Right ventricle myocardium superior (tissue), 1 donor: ENCODE measurements around the gene CDK14. TPM values are rescaled to one million over a fixed set of nuclear protein-coding genes. Genes with fewer than 3 reads are reported as not detected.
"Not testable (repeated sequence)": the region's sequence is repeated elsewhere in the genome, so short reads cannot be mapped to it uniquely, and the experiment has no call there.

Experiments
- ATAC-seq: fragments of 200-7000 bp; cut with Tn5 transposase; one replicate; pipeline ENCODE4 v1.9.1; 2020; ENCODE audit warnings: mild to moderate bottlenecking; ENCODE audit not compliant: poor library complexity
- DNase-seq: peaks from one replicate; pipeline ENCODE4 v3.0.0-alpha.2; 2020
- intact Hi-C: fragments of 100-400 bp; cut with DNase I; formaldehyde crosslinking; loops from one replicate; pipeline ENCODE4 v1.11.2; 2022
- total RNA-seq: library from RNA; stranded (reverse); fragmentation: NEBNext Ultra II Directional; extraction: Animal tissue kit (Norgen Biotek cat#: 25700); gene quantifications from one replicate; pipeline ENCODE4 v1.2.1, GENCODE V29; 2021
- donor health status: DM: no; HTN: yes; CAD: no; lungs with severe emphysema.

Gene CDK14
- total RNA-seq, 1 donor from 2014 or later, result 24.2 TPM

DNA sequence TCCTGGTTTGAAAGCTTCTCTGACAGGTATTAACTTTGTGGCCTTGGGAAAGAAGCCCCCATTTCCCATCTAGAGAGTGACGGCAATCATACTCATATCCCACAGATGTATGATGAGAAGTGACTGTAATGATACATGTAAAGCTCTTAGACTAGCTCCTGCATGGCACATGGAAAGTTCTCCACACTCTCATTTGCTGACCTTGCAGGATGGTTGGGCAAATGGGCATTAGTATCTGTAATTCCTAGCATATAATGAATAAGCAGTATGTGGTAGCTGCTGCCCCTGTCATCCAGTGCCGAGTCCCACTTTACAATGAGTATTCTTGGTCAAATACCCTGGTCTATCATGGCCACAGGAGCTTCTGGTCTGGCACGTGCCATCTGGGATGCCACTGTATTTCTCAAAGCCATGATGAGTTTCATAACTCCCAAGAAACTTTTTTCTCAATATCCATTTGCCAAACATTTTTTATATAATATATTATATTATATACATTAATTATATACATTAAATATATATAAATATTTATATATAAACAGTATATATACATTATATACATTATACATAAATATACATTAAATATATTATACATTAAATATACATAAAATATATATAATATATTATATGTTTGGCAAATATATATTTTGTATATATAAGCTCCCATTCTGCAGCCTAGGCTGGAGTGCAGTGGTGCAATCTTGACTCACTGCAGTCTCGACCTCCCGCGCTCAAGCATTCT is 561.6 kb downstream of the CDK14 start:
- DNase-seq (no peak), ATAC-seq (no peak)
- intact Hi-C loops, result no loop called here

DNA sequence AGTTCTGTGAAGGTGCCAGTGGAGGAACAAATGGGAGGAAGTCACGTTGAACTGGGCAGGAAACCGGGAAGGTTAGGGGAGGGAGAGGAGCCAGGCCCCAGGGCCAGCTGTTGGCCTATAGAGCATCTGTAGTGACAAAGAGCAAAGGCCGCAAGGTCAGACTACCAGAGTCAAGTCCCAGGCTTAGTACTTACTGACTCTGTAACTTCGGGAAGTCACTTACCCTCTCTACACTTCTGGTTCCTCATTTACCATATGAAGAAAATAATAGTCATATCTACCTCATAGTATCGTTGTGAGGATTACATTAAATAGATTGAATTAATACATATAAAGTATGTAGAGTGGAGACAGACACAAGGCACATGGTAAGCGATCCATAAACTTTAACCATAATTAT is 566.3 kb downstream of the CDK14 start:
- intact Hi-C loops, result no loop called here
- ATAC-seq (no peak), DNase-seq (no peak)

- ATAC-seq, result no peak
- no peak for DNase-seq
- intact Hi-C loops, result no loop called here
Observed at GRCh38 chr7:91164506-91164905, 568.4 kb downstream of the CDK14 start.

GRCh38 chr7:91165006-91165845 is 569.1 kb downstream of the CDK14 start:
- intact Hi-C loops, result no loop called here
- DNase-seq (no peak), ATAC-seq (no peak)

DNA sequence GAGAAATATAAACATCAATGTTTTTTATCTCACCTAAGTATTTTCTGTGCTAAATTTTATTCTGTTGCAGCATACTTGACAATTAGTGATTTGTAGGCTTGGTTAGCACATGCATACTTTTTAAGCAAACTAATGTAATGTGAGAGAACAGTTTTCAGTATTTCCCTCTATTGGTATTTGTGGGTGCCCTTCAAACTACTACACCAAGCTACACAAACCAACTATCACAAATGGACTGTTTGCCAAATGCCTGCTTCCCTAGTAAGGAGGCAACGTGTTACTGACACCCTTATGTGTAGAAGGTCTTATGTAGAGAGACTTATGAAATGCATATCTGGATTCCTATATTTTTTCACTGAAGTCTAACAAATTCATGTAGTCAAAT is 569.7 kb downstream of the CDK14 start:
- ATAC-seq (no peak), DNase-seq (no peak)
- intact Hi-C loops, result no loop called here

DNA sequence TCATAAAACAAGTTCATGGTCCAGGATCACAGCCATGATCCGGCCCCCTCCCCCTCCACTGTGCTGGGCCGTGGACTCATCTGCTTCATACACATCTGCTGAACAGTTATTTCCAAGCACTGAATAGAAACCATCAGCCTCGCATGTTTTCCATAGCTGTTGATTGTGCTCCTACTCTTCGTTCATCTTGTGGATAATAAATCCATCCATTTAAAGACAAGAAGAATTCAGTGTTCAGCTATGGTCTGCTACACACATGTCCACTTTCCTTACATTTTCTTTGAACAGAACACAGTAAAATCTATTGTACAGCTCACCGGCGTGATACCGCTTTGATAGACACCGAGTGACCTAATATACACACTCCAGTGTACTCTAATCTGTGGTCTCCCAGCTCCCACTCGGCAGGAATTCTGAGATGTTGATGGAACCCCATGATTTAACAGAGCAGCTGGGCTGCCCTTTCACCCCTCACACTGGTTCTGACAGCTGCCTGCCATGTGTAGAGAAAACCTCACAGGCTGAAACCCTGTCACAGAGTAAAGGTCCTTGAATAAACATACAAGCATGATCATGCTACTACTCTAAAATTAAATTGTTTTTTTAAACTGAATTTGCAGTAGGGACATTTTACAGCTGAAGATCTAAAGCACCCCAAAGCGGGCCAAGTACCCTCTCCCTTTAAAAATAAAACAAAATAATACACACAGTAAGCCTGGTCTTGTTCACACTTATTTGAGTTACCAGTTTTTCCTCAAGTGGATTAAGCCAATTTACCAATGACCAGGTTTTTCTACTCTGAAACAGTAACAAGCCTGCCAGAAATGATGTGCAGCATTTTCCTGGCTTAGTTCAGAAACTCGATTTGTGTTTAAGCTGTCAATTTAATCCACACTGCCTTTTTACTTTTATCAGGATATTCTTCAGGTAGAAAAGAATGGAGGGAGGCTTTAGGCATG is 573.0 kb downstream of the CDK14 start:
- DNase-seq, result no peak
- ATAC-seq, result no peak
- intact Hi-C loops, result no loop called here

- intact Hi-C loops, result no loop called here
- DNase-seq (no peak), ATAC-seq (no peak)
Observed at GRCh38 chr7:91169830-91170191, 573.7 kb downstream of the CDK14 start.

DNA sequence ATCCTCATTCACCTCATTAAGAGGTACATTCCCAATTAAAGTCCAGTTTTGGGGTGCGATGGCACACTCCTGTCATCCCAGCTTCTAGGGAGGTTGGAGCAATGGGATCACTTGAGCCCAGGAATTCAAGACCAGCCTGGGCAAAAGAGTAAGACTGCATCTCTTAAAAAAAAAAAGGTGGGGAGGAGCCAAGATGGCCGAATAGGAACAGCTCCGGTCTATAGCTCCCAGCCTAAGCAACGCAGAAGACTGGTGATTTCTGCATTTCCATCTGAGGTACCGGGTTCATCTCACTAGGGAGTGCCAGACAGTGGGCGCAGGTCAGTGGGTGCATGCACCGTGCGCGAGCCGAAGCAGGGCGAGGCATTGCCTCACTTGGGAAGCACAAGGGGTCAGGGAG is 577.1 kb downstream of the CDK14 start:
- intact Hi-C loops, DNase-seq, ATAC-seq: not testable (repeated sequence)

DNA sequence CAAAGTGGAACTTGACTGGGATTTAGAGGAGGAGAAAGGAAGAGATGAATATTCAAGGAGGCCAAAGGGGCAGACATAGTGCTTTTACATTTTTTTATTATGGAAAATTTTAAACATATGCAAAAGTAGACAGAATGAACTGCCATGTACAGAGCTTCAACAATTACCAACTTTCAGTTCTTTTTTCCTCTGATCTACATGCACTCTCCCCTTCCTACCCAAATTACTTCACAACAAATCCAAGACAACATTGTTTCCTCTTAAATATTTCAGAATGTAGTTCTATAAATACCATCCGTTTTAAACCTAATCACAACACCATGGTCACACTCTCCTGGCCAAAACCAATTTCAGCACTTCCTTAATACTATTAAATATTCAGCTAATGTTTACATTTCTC is 584.6 kb downstream of the CDK14 start:
- intact Hi-C loops, result no loop called here
- ATAC-seq (no peak), DNase-seq (no peak)

GRCh38 chr7:91181949-91182348 is 585.8 kb downstream of the CDK14 start:
- intact Hi-C loops, result no loop called here
- ATAC-seq, result no peak

GRCh38 chr7:91182819-91183764 is 587.0 kb downstream of the CDK14 start:
- DNase-seq (no peak), ATAC-seq (no peak)
- intact Hi-C loops, result no loop called here

More at GRCh38 chr7:91181949-91182348, 585.8 kb downstream of the CDK14 start:
- DNase-seq, result no peak

- intact Hi-C loops, result no loop called here
- ATAC-seq, result no peak
Observed at GRCh38 chr7:91185771-91186170, 589.6 kb downstream of the CDK14 start.

DNA sequence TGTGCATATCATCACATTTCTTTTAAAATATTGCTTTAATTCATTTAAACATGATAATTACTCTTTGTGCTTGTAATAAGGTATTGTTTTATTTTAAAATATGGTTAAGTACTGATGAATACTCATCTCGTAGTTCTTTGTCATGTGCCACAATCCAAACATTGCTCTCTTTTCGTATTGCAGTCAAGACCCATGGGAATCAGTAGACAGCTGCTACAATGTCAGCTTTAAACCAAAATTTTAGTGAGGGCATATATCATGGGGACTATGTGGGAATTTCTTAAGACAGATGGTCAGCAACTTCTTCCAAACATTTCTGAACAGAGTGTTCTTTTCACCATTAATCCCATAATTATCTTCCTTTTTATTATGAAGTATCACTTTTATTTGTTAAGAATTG is 590.9 kb downstream of the CDK14 start:
- ATAC-seq (no peak), DNase-seq (no peak)
- intact Hi-C loops, result no loop called here

More at GRCh38 chr7:91185771-91186170, 589.6 kb downstream of the CDK14 start:
- DNase-seq, result no peak

DNA sequence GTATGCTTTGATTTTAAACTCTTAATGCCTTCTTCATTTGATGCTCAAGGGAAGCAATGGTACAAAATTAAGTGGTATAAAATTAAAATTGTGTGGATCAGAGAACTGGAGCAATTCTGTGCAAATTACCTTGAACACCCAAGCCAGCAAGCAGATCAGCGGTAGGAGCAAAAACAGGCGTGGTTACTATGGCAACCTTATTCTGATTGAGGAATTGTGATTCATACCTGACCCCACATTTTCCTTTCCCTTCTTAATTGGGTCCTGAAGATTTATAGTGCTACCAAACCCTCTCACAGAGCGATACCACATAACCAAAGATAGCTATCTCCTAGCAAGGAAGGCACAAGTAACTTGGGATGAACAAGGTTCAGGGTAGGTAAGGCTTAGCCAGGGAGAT is 595.6 kb downstream of the CDK14 start:
- DNase-seq, result no peak
- ATAC-seq, result no peak
- intact Hi-C loops, result no loop called here

GRCh38 chr7:91193141-91193540 is 597.0 kb downstream of the CDK14 start:
- no peak for DNase-seq
- ATAC-seq, result no peak
- intact Hi-C loops, result no loop called here

DNA sequence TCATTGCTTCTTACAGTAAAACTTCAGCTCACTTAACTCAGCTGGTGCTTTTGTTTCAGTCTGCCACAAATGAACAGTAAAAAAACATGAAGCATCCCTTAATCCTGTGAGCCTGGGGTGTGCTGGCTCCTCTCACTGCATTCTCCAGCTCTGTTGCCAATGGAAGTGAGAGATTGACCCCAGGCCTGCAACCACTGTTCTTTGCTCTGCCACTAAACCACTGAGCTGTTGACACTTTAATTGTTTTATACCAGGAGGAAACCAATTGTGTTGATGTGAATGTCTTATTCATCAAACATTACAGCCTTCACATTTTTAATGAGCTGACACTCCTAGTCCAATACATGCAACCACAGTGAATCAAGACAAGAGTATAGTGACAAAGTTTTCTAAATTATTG is 598.7 kb downstream of the CDK14 start:
- intact Hi-C loops, result no loop called here
- ATAC-seq (no peak), DNase-seq (no peak)

GRCh38 chr7:91196058-91196457 is 599.9 kb downstream of the CDK14 start:
- intact Hi-C loops, result no loop called here
- DNase-seq (no peak), ATAC-seq (no peak)

- DNase-seq (no peak), ATAC-seq (no peak)
- intact Hi-C loops, result no loop called here
Observed at GRCh38 chr7:91198371-91198770, 602.2 kb downstream of the CDK14 start.
